H9 (cell line): ENCODE data around the gene EFCAB11. TPM values are rescaled to one million over a fixed set of nuclear protein-coding genes. Genes with fewer than 3 reads are reported as not detected.
"Not testable (repeated sequence)": the region's sequence is repeated elsewhere in the genome, so short reads cannot be mapped to it uniquely, and the experiment has no call there.

Experiments
- DNase-seq: peaks from one replicate; pipeline ENCODE4 v3.0.0-alpha.2; 2017
- H2AFZ ChIP-seq: one replicate; pipeline ENCODE4 v1.6.1; 2013; ENCODE audit warnings: mild to moderate bottlenecking, low read length, control low read depth, moderate library complexity
- H2AK5ac ChIP-seq: 2 replicates; pipeline ENCODE4 v1.6.1; 2013; ENCODE audit warnings: low read length, control low read depth, mixed read lengths; ENCODE audit not compliant: insufficient read length
- H2BK120ac ChIP-seq: one replicate; pipeline ENCODE4 v1.6.1; 2013; ENCODE audit warnings: low read depth, mild to moderate bottlenecking, low read length, control low read depth, inconsistent platforms; ENCODE audit not compliant: poor library complexity, severe bottlenecking
- H2BK12ac ChIP-seq: 2 replicates; pipeline ENCODE4 v1.6.1; 2013; ENCODE audit warnings: low read length, control low read depth, mixed read lengths, low read depth; ENCODE audit not compliant: insufficient read length
- H2BK15ac ChIP-seq: 2 replicates; pipeline ENCODE4 v1.6.1; 2013; ENCODE audit warnings: low read depth, low read length, control low read depth
- H2BK20ac ChIP-seq: one replicate; pipeline ENCODE4 v1.6.1; 2013; ENCODE audit warnings: low read depth, mild to moderate bottlenecking, low read length, control low read depth, inconsistent platforms; ENCODE audit not compliant: poor library complexity, severe bottlenecking
- H2BK5ac ChIP-seq: 2 replicates; pipeline ENCODE4 v1.6.1; 2013; ENCODE audit warnings: low read length, control low read depth, mixed read lengths; ENCODE audit not compliant: insufficient read length
- H3K14ac ChIP-seq: 2 replicates; pipeline ENCODE4 v1.6.1; 2013; ENCODE audit warnings: low read length, control low read depth; ENCODE audit not compliant: insufficient read depth
- H3K18ac ChIP-seq: 2 replicates; pipeline ENCODE4 v1.6.1; 2013; ENCODE audit warnings: low read depth, mild to moderate bottlenecking, mixed read lengths, low read length, control low read depth; ENCODE audit not compliant: insufficient read length
- H3K23ac ChIP-seq: 2 replicates; pipeline ENCODE4 v1.6.1; 2013; ENCODE audit warnings: low read length, control low read depth, mixed read lengths, low read depth; ENCODE audit not compliant: insufficient read length
- H3K23me2 ChIP-seq: 2 replicates; pipeline ENCODE4 v1.6.1; 2013; ENCODE audit warnings: low read depth, mild to moderate bottlenecking, mixed read lengths, low read length, control low read depth; ENCODE audit not compliant: insufficient read length, poor library complexity, severe bottlenecking
- H3K27ac ChIP-seq: 2 replicates; pipeline ENCODE4 v1.5.1; 2013; ENCODE audit warnings: low read length, control low read depth, mixed read lengths, low read depth; ENCODE audit not compliant: insufficient read length
- H3K27me3 ChIP-seq: 2 replicates; pipeline ENCODE4 v1.6.1; 2013; ENCODE audit warnings: low read length, control low read depth, inconsistent platforms; ENCODE audit not compliant: insufficient read depth
- H3K4ac ChIP-seq: 2 replicates; pipeline ENCODE4 v1.6.1; 2013; ENCODE audit warnings: low read depth, mild to moderate bottlenecking, control low read depth, inconsistent platforms, low read length, moderate library complexity
- H3K4me1 ChIP-seq: 2 replicates; pipeline ENCODE4 v1.6.1; 2013; ENCODE audit warnings: low read length, control low read depth, inconsistent platforms; ENCODE audit not compliant: insufficient read depth
- H3K4me2 ChIP-seq: 2 replicates; pipeline ENCODE4 v1.6.1; 2013; ENCODE audit warnings: low read length, control low read depth, mixed read lengths; ENCODE audit not compliant: insufficient read length, insufficient read depth
- H3K56ac ChIP-seq: 2 replicates; pipeline ENCODE4 v1.6.1; 2013; ENCODE audit warnings: low read depth, mild to moderate bottlenecking, mixed read lengths, low read length, control low read depth; ENCODE audit not compliant: insufficient read length
- H3K79me1 ChIP-seq: 2 replicates; pipeline ENCODE4 v1.6.1; 2013; ENCODE audit warnings: low read depth, mild to moderate bottlenecking, moderate library complexity, low read length, control low read depth, inconsistent platforms; ENCODE audit not compliant: insufficient read depth, poor library complexity, severe bottlenecking
- H3K79me2 ChIP-seq: 2 replicates; pipeline ENCODE4 v1.6.1; 2013; ENCODE audit warnings: low read length, control low read depth, inconsistent platforms; ENCODE audit not compliant: insufficient read depth
- H3K9ac ChIP-seq: 2 replicates; pipeline ENCODE4 v1.6.1; 2013; ENCODE audit warnings: low read length, control low read depth, mixed read lengths; ENCODE audit not compliant: insufficient read length; ENCODE audit errors: extremely low read depth
- H3K9me3 ChIP-seq: one replicate; pipeline ENCODE4 v1.6.1; 2013; ENCODE audit warnings: low read depth, low read length, inconsistent platforms; ENCODE audit not compliant: control insufficient read depth
- H3T11ph ChIP-seq: one replicate; pipeline ENCODE4 v1.6.1; 2013; ENCODE audit warnings: mild to moderate bottlenecking, low read length, control low read depth, inconsistent platforms
- H4K20me1 ChIP-seq: one replicate; pipeline ENCODE4 v1.6.1; 2013; ENCODE audit not compliant: control insufficient read depth, insufficient read length, insufficient read depth
- H4K5ac ChIP-seq: 2 replicates; pipeline ENCODE4 v1.6.1; 2013; ENCODE audit warnings: low read depth, mild to moderate bottlenecking, mixed read lengths, low read length, control low read depth; ENCODE audit not compliant: insufficient read length
- H4K8ac ChIP-seq: replicated peaks from 2 replicates; pipeline ENCODE4 v1.6.1; 2013; ENCODE audit warnings: low read length, control low read depth, mixed read lengths, low read depth; ENCODE audit not compliant: insufficient read length
- H4K91ac ChIP-seq: 2 replicates; pipeline ENCODE4 v1.6.1; 2013; ENCODE audit warnings: low read depth, mild to moderate bottlenecking, moderate library complexity, mixed read lengths, low read length, control low read depth; ENCODE audit not compliant: insufficient read length
- H3K27ac Mint-ChIP-seq, 3 experiments: 2 replicates in 2 of 3; 3 replicates in 1 of 3; pipeline ENCODE4 v1.8.0; 2020 to 2021; ENCODE audit warnings: mixed read lengths in 3 of 3, mild to moderate bottlenecking in 1 of 3, moderate library complexity in 1 of 3
- H3K27me3 Mint-ChIP-seq: 2 replicates; pipeline ENCODE4 v1.8.0; 2021; ENCODE audit warnings: low read depth, mild to moderate bottlenecking, moderate library complexity, mixed read lengths
- H3K36me3 Mint-ChIP-seq, 3 experiments: 2 replicates in 2 of 3; 3 replicates in 1 of 3; pipeline ENCODE4 v1.8.0; 2020 to 2021; ENCODE audit warnings: low read depth in 3 of 3, mixed read lengths in 3 of 3; ENCODE audit not compliant: insufficient read depth in 1 of 3
- H3K4me1 Mint-ChIP-seq, 2 experiments: 2 replicates each; pipeline ENCODE4 v1.8.0; 2020; ENCODE audit warnings: mixed read lengths in 2 of 2
- H3K4me3 Mint-ChIP-seq, 2 experiments: 2 replicates in 1 of 2; 3 replicates in 1 of 2; pipeline ENCODE4 v1.8.0; 2020 to 2021; ENCODE audit warnings: mild to moderate bottlenecking in 2 of 2, mixed read lengths in 2 of 2, moderate library complexity in 1 of 2
- H3K9me3 Mint-ChIP-seq, 2 experiments: 2 replicates in 1 of 2; 3 replicates in 1 of 2; pipeline ENCODE4 v1.8.0; 2020; ENCODE audit warnings: mild to moderate bottlenecking in 2 of 2, mixed read lengths in 2 of 2, moderate library complexity in 1 of 2
- CTCF ChIP-seq: fragments of 200-600 bp; sonication (generic); conservative IDR thresholded peaks from 3 replicates; pipeline ENCODE4 v1.8.0; 2021; ENCODE audit warnings: antibody characterized with exemption, mild to moderate bottlenecking
- WGBS: extraction: QIAGEN DNeasy Blood & Tissue Kit; methylation state at CpG from one replicate; pipeline ENCODE4 v1.1.7; 2013; ENCODE audit warnings: missing lambda C conversion rate, low lambda C conversion rate, mixed read lengths; ENCODE audit not compliant: insufficient read length; ENCODE audit errors: extremely low coverage; 5-methylcytosine and 5-hydroxymethylcytosine counted together
- total RNA-seq: library from RNA; stranded (reverse); gene quantifications from 2 replicates; pipeline ENCODE4 v1.2.1, GENCODE V29; 2021

EFCAB11 gene
- total RNA-seq, 1 experiment from 2014 or later = 17.4 TPM

- Histone ChIP-seq H3K4ac (no peak overlapping the region), H2BK15ac (no peak overlapping the region), H3K79me1 (no peaks in the 10 kb centered on the region), H3K23me2 (no peaks in the 10 kb centered on the region), H4K20me1 (no peaks in the 10 kb centered on the region), H4K5ac (no peak overlapping the region), H3K9me3 (no peaks in the 10 kb centered on the region), H4K91ac (no peak overlapping the region), H2AK5ac (no peak overlapping the region), H3K23ac (no peak overlapping the region), H3K79me2 (no peaks in the 10 kb centered on the region), H3K14ac (no peak overlapping the region), H2BK20ac (no peak overlapping the region), H3K18ac (no peak overlapping the region), H3K4me1 (no peaks in the 10 kb centered on the region; the same call in 1 of the 2 replicates), H3K9ac (no peak overlapping the region), H3T11ph (no peak overlapping the region), H3K4me2 (no peak overlapping the region), H2AFZ (no peak overlapping the region), H2BK120ac (no peak overlapping the region), H4K8ac (no peak overlapping the region), H3K56ac (no peak overlapping the region), H3K27ac (no peak overlapping the region), H2BK5ac (no peak overlapping the region), H2BK12ac (no peak overlapping the region), H3K27me3 (no peaks in the 10 kb centered on the region)
- no peak overlapping the region for H3K27ac Mint-ChIP-seq
- WGBS = no CpG with 5 or more reads among the region's 6 CpGs
- no peaks in the 10 kb centered on the region for H3K27me3 Mint-ChIP-seq
- H3K4me3 Mint-ChIP-seq = no peak overlapping the region
- H3K9me3 Mint-ChIP-seq = no peaks in the 10 kb centered on the region
- H3K4me1 Mint-ChIP-seq = peaks cover 0 to 4% of the 10 kb centered on the region in 2 experiments; a peak in 1 of 4 replicates
- DNase-seq = no peak
- 0 out of 7 replicates have a peak, but pooled peaks cover 0 to 1% (median 0%) of the 10 kb centered on the region in 3 experiments for H3K36me3 Mint-ChIP-seq
- TF ChIP-seq CTCF = no peak
These were observed 61.6 kb downstream of the EFCAB11 start for GRCh38 chr14:89892953-89893352.

GRCh38 chr14:89891721-89892120, 62.8 kb downstream of the EFCAB11 start:
- no CpG with 5 or more reads among the region's 35 CpGs for WGBS
- H3K9me3 ChIP-seq = not testable (repeated sequence)

More at GRCh38 chr14:89891721-89892120, 62.8 kb downstream of the EFCAB11 start:
- not testable (repeated sequence) for H3K4me2 ChIP-seq, H3K4me3 Mint-ChIP-seq, DNase-seq, H3T11ph ChIP-seq, H3K27ac Mint-ChIP-seq, H3K4me1 Mint-ChIP-seq, H3K27me3 Mint-ChIP-seq, H4K20me1 ChIP-seq, H3K4me1 ChIP-seq, H4K8ac ChIP-seq, H3K4ac ChIP-seq, H3K79me1 ChIP-seq, H2BK120ac ChIP-seq, H3K23ac ChIP-seq, H2BK5ac ChIP-seq, H3K23me2 ChIP-seq, H3K36me3 Mint-ChIP-seq, H3K27me3 ChIP-seq, H4K91ac ChIP-seq, H2BK15ac ChIP-seq, H3K14ac ChIP-seq, H3K27ac ChIP-seq, H3K79me2 ChIP-seq, H2AFZ ChIP-seq, H4K5ac ChIP-seq, H2AK5ac ChIP-seq, H2BK20ac ChIP-seq, H3K9me3 Mint-ChIP-seq, H2BK12ac ChIP-seq, H3K9ac ChIP-seq, H3K56ac ChIP-seq, H3K18ac ChIP-seq
